Esophagus squamous epithelium (tissue), 5 donors: ENCODE data around the gene MOXD1. TPM values are rescaled to one million over a fixed set of nuclear protein-coding genes. Genes with fewer than 3 reads are reported as not detected.

Experiments
- DNase-seq: peaks from one replicate; lab custom pipeline; 2025; lab: John Stamatoyannopoulos, UW
- H3K27ac ChIP-seq, 4 donors: fragments of 200-600 bp; sonication (generic); one replicate each; pipeline ENCODE4 v1.5.1; 2016 to 2019; ENCODE audit warnings: mild to moderate bottlenecking in 1 of 4
- H3K27me3 ChIP-seq, 4 donors: fragments of 200-600 bp; sonication (generic); 1 replicate in 3 of 4; 2 replicates in 1 of 4; pipeline versions ENCODE4 v1.5.1 to v1.6.0; 2017 to 2021; ENCODE audit warnings: antibody characterized with exemption in 1 of 4
- H3K36me3 ChIP-seq, 3 donors: fragments of 200-600 bp; sonication (generic); one replicate each; pipeline ENCODE4 v1.5.1; 2016 to 2019
- H3K4me1 ChIP-seq, 3 donors: fragments of 200-600 bp; sonication (generic); one replicate each; pipeline ENCODE4 v1.5.1; 2017 to 2019
- H3K4me3 ChIP-seq, 4 donors: fragments of 200-600 bp; sonication (generic); 1 replicate in 3 of 4; 2 replicates in 1 of 4; pipeline ENCODE4 v1.5.1; 2016 to 2019; ENCODE audit warnings: mild to moderate bottlenecking in 2 of 4, moderate library complexity in 1 of 4
- H3K9me3 ChIP-seq, 3 donors: fragments of 200-600 bp; sonication (generic); one replicate each; pipeline ENCODE4 v1.5.1; 2016 to 2019
- POLR2A ChIP-seq, 4 donors: fragments of 450-650 bp; IDR thresholded peaks; one replicate each; pipeline ENCODE4 v1.6.1; 2017; ENCODE audit warnings: antibody characterized with exemption in 4 of 4, mild to moderate bottlenecking in 4 of 4, moderate library complexity in 3 of 4
- WGBS, 2 donors: methylation state at CpG; one replicate each; pipeline ENCODE4 v1.1.5; 2018; 5-methylcytosine and 5-hydroxymethylcytosine counted together
- intact Hi-C: fragments of 100-400 bp; cut with DNase I; formaldehyde crosslinking; loops from one replicate; pipeline ENCODE4 v1.15.0; 2022
- total RNA-seq, 4 donors: library from RNA; depleted of rRNA; stranded (reverse); fragments of >200 nt; gene quantifications; one replicate each; pipeline ENCODE4 v1.1.0, GENCODE V29; 2016
- TF ChIP-seq, protein P1 (sequence below), 6 experiments: fragments of 450-650 bp in 4 of 6; fragments of 200-600 bp in 2 of 6; sonication (generic) in 2 of 6; IDR thresholded peaks; one replicate each; pipeline ENCODE4 v1.5.1; 2016 to 2019; ENCODE audit warnings: antibody characterized with exemption in 6 of 6, mild to moderate bottlenecking in 4 of 6, moderate library complexity in 4 of 6
- donor health status: DM: yes; HTN: yes; CAD: no.

MOXD1 gene
- total RNA-seq, 4 donors from 2014 or later = 11.9 to 59.2 (median 25.0) TPM

DNA sequence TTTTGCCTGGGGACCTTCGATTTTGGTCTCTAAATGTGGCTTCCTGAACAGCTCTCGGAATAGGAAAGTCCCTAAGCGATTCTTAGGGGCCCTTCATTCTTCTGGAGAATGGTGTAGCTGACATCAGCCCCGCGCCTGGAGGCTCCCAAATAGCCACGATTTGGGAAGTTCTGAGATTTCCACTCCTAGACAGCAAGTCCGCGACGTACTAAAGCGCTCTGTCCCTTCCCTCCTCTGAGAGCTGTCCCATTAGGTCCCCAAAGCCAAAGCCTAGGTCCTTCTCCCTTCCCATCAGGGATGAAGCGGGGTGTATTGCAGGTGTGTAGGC, 756 bp downstream of the MOXD1 start:
- H3K4me3 ChIP-seq = peak overlapping the region; percentile 70 to 80 (median 74)
- DNase-seq = no peak
- peaks cover 0 to 36% (median 0%) of the 10 kb centered on the region in 4 donors for H3K27me3 ChIP-seq
- H3K4me1 ChIP-seq = peaks cover 6 to 34% (median 7%) of the 10 kb centered on the region in 3 donors
- intact Hi-C loops = no loop called here
- no peaks in the 10 kb centered on the region for H3K36me3 ChIP-seq
- TF ChIP-seq, protein P1, sequence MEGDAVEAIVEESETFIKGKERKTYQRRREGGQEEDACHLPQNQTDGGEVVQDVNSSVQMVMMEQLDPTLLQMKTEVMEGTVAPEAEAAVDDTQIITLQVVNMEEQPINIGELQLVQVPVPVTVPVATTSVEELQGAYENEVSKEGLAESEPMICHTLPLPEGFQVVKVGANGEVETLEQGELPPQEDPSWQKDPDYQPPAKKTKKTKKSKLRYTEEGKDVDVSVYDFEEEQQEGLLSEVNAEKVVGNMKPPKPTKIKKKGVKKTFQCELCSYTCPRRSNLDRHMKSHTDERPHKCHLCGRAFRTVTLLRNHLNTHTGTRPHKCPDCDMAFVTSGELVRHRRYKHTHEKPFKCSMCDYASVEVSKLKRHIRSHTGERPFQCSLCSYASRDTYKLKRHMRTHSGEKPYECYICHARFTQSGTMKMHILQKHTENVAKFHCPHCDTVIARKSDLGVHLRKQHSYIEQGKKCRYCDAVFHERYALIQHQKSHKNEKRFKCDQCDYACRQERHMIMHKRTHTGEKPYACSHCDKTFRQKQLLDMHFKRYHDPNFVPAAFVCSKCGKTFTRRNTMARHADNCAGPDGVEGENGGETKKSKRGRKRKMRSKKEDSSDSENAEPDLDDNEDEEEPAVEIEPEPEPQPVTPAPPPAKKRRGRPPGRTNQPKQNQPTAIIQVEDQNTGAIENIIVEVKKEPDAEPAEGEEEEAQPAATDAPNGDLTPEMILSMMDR (IDR thresholded peaks at IDR 0.05) = no peak
- no peak for TF ChIP-seq POLR2A (IDR thresholded peaks at IDR 0.05)
- 10 to 20% methylated on average over 3 of the region's 11 CpGs for WGBS, 2 donors
- H3K9me3 ChIP-seq = peaks cover 0 to 4% (median 0%) of the 10 kb centered on the region in 3 donors
- peak overlapping the region; percentile 84 to 88 (median 85) for H3K27ac ChIP-seq

DNA sequence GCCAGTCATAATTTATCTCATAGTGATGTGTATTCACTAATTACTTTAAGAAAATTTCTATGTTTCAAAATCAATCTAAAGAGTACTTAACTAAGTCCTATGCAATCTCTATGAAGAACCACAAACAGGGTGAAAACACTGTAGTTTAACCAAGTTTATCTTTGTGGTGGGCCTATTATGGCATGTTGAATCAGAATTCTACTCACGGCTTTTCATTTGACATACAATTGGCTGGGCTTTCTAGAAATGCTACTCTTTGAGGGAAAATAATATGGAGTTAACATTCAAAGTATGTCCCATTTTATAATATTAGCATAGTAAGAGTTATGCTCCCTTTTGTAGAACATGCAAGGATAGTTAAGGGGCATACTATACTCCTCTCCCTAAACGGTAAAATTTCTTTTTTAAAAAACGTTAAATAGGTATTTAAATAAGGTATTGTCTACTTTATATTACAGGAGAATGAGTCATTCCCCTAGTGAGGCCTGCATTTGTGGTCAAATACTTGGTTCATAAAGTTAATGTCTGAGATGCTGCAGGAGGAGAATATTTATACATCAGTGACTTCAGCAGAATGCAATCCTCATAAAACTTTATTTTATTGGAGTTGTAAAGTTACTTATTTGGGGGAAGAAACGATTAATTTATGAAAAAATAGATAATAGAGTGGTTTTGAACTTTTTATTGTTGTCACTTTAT, 1.8 kb downstream of the MOXD1 start:
- Histone ChIP-seq H3K36me3 (no peaks in the 10 kb centered on the region), H3K4me1 (peaks cover 6 to 34% (median 7%) of the 10 kb centered on the region in 3 donors), H3K9me3 (peaks cover 0 to 12% (median 4%) of the 10 kb centered on the region in 3 donors), H3K27me3 (peaks cover 0 to 36% (median 0%) of the 10 kb centered on the region in 4 donors), H3K27ac (peak overlapping the region in 2 of 4 donors; percentile 85 to 88), H3K4me3 (peak overlapping the region in 3 of 4 donors; percentile 70 to 80 (median 78))
- 24 to 33% methylated on average over 4 of the region's 4 CpGs for WGBS, 2 donors
- intact Hi-C loops = no loop called here
- DNase-seq = no peak
- TF ChIP-seq, protein P1 (IDR thresholded peaks at IDR 0.05) = no peak
- no peak for TF ChIP-seq POLR2A (IDR thresholded peaks at IDR 0.05)

DNA sequence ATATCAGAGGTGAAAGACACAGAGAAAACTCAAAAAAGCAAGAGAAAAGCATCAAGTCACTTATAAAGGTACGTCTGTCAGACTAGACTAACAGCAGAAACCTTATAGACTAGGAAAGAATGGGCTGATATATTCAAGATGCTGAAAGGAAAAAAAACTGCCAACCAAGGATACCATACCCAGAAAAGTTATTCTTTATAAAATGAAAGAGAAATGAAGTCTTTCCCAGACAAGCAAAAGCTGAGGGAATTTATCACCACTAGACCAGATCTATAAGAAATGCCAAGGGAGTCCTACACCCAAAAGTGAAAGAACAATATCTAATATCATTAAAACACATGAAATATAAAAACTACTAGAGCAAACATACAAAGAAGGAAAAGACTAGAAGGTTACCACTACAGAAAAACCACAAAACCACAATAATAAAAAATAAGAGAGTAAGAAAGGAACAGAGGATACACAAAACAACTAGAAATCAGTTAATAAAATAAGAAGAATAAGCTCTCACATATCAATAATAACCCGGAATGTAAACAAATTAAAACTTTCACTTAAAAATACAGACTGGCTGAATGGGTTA, 6.2 kb downstream of the MOXD1 start:
- intact Hi-C loops = no loop called here

DNA sequence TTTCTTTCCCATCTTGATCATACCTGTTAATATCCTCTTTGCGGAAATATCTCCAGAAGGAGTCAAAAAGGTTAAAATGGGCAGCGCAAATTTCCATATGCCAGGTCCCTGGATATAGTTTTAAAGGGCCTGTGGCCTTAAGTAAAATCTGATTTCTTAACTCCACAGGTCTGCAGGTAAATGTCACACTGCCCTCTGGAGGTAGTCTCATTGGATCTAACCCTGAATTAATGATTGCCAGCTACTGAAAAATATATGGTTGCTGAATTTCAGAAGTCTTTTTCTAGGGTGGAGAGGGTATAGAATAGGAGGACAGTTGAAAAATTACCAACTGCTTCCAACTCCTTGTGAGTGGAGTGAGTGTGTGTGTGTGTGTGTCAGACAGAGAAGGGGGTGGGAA, 8.5 kb downstream of the MOXD1 start:
- peak overlapping the region in 3 of 4 donors; percentile 59 to 76 (median 67) for H3K27ac ChIP-seq
- H3K9me3 ChIP-seq = peaks cover 0 to 12% (median 9%) of the 10 kb centered on the region in 3 donors
- H3K36me3 ChIP-seq = no peaks in the 10 kb centered on the region
- H3K4me1 ChIP-seq = peaks cover 3 to 27% (median 6%) of the 10 kb centered on the region in 3 donors
- peaks cover 0 to 8% (median 0%) of the 10 kb centered on the region in 4 donors for H3K27me3 ChIP-seq
- WGBS, 2 donors = 89 to 98% methylated on average over 2 of the region's 2 CpGs
- intact Hi-C loops = no loop called here
- no peak for DNase-seq
- no peak overlapping the region for H3K4me3 ChIP-seq
- TF ChIP-seq POLR2A (IDR thresholded peaks at IDR 0.05) = no peak
- TF ChIP-seq, protein P1 (IDR thresholded peaks at IDR 0.05) = peak in 3 of 6 experiments; percentile 19 to 51 (median 35)

More for the DNA sequence above, 6.2 kb downstream of the MOXD1 start:
- Histone ChIP-seq H3K27ac (no peak overlapping the region), H3K36me3 (no peaks in the 10 kb centered on the region), H3K4me1 (peaks cover 0 to 25% (median 6%) of the 10 kb centered on the region in 3 donors), H3K27me3 (peaks cover 0 to 8% (median 0%) of the 10 kb centered on the region in 4 donors), H3K9me3 (peaks cover 0 to 12% (median 9%) of the 10 kb centered on the region in 3 donors), H3K4me3 (no peak overlapping the region)
- TF ChIP-seq, protein P1 (IDR thresholded peaks at IDR 0.05) = no peak
- TF ChIP-seq POLR2A (IDR thresholded peaks at IDR 0.05) = no peak
- no peak for DNase-seq
- WGBS, 2 donors = 80 to 88% methylated on average over 2 of the region's 2 CpGs

DNA sequence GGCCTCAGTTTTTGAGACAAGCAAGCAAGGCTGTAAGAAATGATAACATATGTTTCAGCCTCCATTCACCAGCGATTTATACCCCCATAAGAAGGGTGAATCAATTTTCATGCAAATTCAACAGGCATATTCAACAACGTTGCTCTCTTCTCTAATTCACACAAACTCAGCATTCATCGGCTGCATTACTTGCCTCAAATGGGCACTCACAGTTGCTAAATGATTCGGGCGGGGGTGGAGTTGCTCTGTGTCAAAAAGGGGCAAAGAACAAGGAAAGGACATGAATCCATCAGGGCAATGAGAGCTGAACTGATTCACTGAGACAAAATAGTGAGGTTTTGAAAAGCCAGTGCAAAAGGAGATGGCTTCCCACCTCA, 9.0 kb downstream of the MOXD1 start:
- peak overlapping the region in 1 of 4 donors; percentile 23 for H3K4me3 ChIP-seq
- peaks cover 0 to 8% (median 0%) of the 10 kb centered on the region in 4 donors for H3K27me3 ChIP-seq
- intact Hi-C loops = no loop called here
- DNase-seq = no peak
- H3K4me1 ChIP-seq = peaks cover 3 to 29% (median 6%) of the 10 kb centered on the region in 3 donors
- no peaks in the 10 kb centered on the region for H3K36me3 ChIP-seq
- WGBS, 2 donors = 46 to 56% methylated on average over 5 of the region's 5 CpGs
- no peak for TF ChIP-seq POLR2A (IDR thresholded peaks at IDR 0.05)
- TF ChIP-seq, protein P1 (IDR thresholded peaks at IDR 0.05) = no peak
- peaks cover 0 to 12% (median 9%) of the 10 kb centered on the region in 3 donors for H3K9me3 ChIP-seq
- peak overlapping the region in 3 of 4 donors; percentile 59 to 76 (median 67) for H3K27ac ChIP-seq
